Uterus (tissue), 4 donors: Measurements from ENCODE around the gene SQOR. TPM values are rescaled to one million over a fixed set of nuclear protein-coding genes. Genes with fewer than 3 reads are reported as not detected.

Experiments used
- DNase-seq, 2 donors: peaks; one replicate each; pipeline ENCODE4 v3.0.0-alpha.2; 2019 to 2020
- H3K27ac ChIP-seq, 2 donors: fragments of 200-600 bp; sonication (generic); 1 replicate in 1 of 2; 2 replicates in 1 of 2; pipeline ENCODE4 v1.5.1; 2016 to 2018
- H3K27me3 ChIP-seq, 2 donors: fragments of 200-600 bp; sonication (generic); one replicate each; pipeline ENCODE4 v1.5.1; 2018 to 2019; ENCODE audit warnings: control low read depth in 1 of 2
- H3K36me3 ChIP-seq, 2 donors: fragments of 200-600 bp; sonication (generic); one replicate each; pipeline ENCODE4 v1.5.1; 2019; ENCODE audit warnings: control low read depth in 1 of 2
- H3K4me1 ChIP-seq, 2 donors: fragments of 200-600 bp; sonication (generic); one replicate each; pipeline ENCODE4 v1.5.1; 2018 to 2019; ENCODE audit warnings: control low read depth in 1 of 2
- H3K4me3 ChIP-seq, 2 donors: fragments of 200-600 bp; sonication (generic); 1 replicate in 1 of 2; 2 replicates in 1 of 2; pipeline ENCODE4 v1.5.1; 2018 to 2019; ENCODE audit warnings: mild to moderate bottlenecking in 1 of 2
- H3K9me3 ChIP-seq, 2 donors: fragments of 200-600 bp; sonication (generic); one replicate each; pipeline ENCODE4 v1.5.1; 2019; ENCODE audit warnings: control low read depth in 1 of 2
- CTCF ChIP-seq, 4 experiments: fragments of 200-600 bp in 2 of 4; fragments of 450-650 bp in 2 of 4; sonication (generic) in 2 of 4; IDR thresholded peaks; one replicate each; pipeline ENCODE4 v1.5.1; 2016 to 2019; ENCODE audit warnings: antibody characterized with exemption in 4 of 4, mild to moderate bottlenecking in 2 of 4, moderate library complexity in 1 of 4
- POLR2A ChIP-seq, 2 donors: fragments of 450-650 bp; IDR thresholded peaks; one replicate each; pipeline ENCODE4 v1.6.1; 2016; ENCODE audit warnings: antibody characterized with exemption in 2 of 2, mild to moderate bottlenecking in 1 of 2, moderate library complexity in 1 of 2
- intact Hi-C: fragments of 100-400 bp; cut with DNase I; formaldehyde crosslinking; loops from one replicate; pipeline ENCODE4 v1.15.1; 2023; ENCODE audit warnings: low total_unique reads
- total RNA-seq, 4 donors: library from RNA; depleted of rRNA in 3 of 4; stranded (reverse); fragments of >200 nt in 3 of 4; gene quantifications; one replicate each; pipeline versions ENCODE4 v1.1.0 to v1.2.4, GENCODE V29; 2014 to 2023
- donor health status: DM: yes; HTN: yes; CAD: no.

Gene SQOR
- total RNA-seq, 4 donors from 2014 or later, result 11.5 to 37.1 (median 19.3) TPM

GRCh38 chr15:45670511-45670910 lies 35.7 kb downstream of the SQOR start:
- no peak for TF ChIP-seq CTCF (IDR thresholded peaks at IDR 0.05)
- H3K9me3 ChIP-seq, result no peaks in the 10 kb centered on the region
- H3K4me3 ChIP-seq, result no peak overlapping the region
- H3K27me3 ChIP-seq, result no peaks in the 10 kb centered on the region
- no peaks in the 10 kb centered on the region for H3K36me3 ChIP-seq
- no peak overlapping the region for H3K27ac ChIP-seq
- DNase-seq, result no peak
- no peaks in the 10 kb centered on the region for H3K4me1 ChIP-seq
- intact Hi-C loops, result no loop called here

- no peak for TF ChIP-seq POLR2A (IDR thresholded peaks at IDR 0.05)
- no peak for TF ChIP-seq CTCF (IDR thresholded peaks at IDR 0.05)
Observed at GRCh38 chr15:45674677-45675076, 39.8 kb downstream of the SQOR start.

GRCh38 chr15:45677797-45678196 lies 43.0 kb downstream of the SQOR start:
- Histone ChIP-seq H3K27me3 (no peaks in the 10 kb centered on the region), H3K36me3 (no peaks in the 10 kb centered on the region)

More at GRCh38 chr15:45674677-45675076, 39.8 kb downstream of the SQOR start:
- no peak overlapping the region for H3K27ac ChIP-seq
- no peak for DNase-seq
- no peaks in the 10 kb centered on the region for H3K36me3 ChIP-seq
- no peak overlapping the region for H3K4me3 ChIP-seq
- intact Hi-C loops, result no loop called here
- no peaks in the 10 kb centered on the region for H3K4me1 ChIP-seq
- no peaks in the 10 kb centered on the region for H3K9me3 ChIP-seq
- no peaks in the 10 kb centered on the region for H3K27me3 ChIP-seq

GRCh38 chr15:45678459-45679178 lies 43.8 kb downstream of the SQOR start:
- Histone ChIP-seq H3K36me3 (no peaks in the 10 kb centered on the region), H3K27me3 (no peaks in the 10 kb centered on the region)
- no peak for DNase-seq

More at GRCh38 chr15:45677797-45678196, 43.0 kb downstream of the SQOR start:
- Histone ChIP-seq H3K4me3 (no peak overlapping the region), H3K9me3 (no peaks in the 10 kb centered on the region), H3K27ac (no peak overlapping the region), H3K4me1 (no peaks in the 10 kb centered on the region)
- DNase-seq, result no peak
- intact Hi-C loops, result no loop called here
- TF ChIP-seq POLR2A (IDR thresholded peaks at IDR 0.05) (no peak), CTCF (IDR thresholded peaks at IDR 0.05) (no peak)

More at GRCh38 chr15:45678459-45679178, 43.8 kb downstream of the SQOR start:
- no peaks in the 10 kb centered on the region for H3K9me3 ChIP-seq
- no peak for TF ChIP-seq CTCF (IDR thresholded peaks at IDR 0.05)
- no peak for TF ChIP-seq POLR2A (IDR thresholded peaks at IDR 0.05)
- H3K27ac ChIP-seq, result no peak overlapping the region
- no peak overlapping the region for H3K4me3 ChIP-seq
- H3K4me1 ChIP-seq, result no peaks in the 10 kb centered on the region
- intact Hi-C loops, result no loop called here
